HepG2 (cell line): ENCODE results near the gene S100A7.

Experiments used
- ARNT ChIP-seq: fragments of 450-650 bp; IDR thresholded peaks from 2 replicates; pipeline ENCODE4 v1.6.1; 2017
- CSRNP1 ChIP-seq: sonication (generic); formaldehyde crosslinking; IDR thresholded peaks from 2 replicates; pipeline ENCODE4 v1.8.1; 2023; ENCODE audit warnings: mild to moderate bottlenecking, missing genetic modification reagents
- CTCF ChIP-seq: sonication (generic); formaldehyde crosslinking; IDR thresholded peaks from 2 replicates; pipeline ENCODE4 v1.5.0; 2020; ENCODE audit warnings: mild to moderate bottlenecking, missing genetic modification reagents, moderate library complexity
- EZH2 ChIP-seq: conservative IDR thresholded peaks from 2 replicates; pipeline ENCODE4 v1.6.1; 2012; ENCODE audit warnings: mild to moderate bottlenecking, low read depth, low read length, moderate library complexity
- HMG20A ChIP-seq: IDR thresholded peaks from 2 replicates; pipeline ENCODE4 v1.6.1; 2016; ENCODE audit warnings: borderline replicate concordance
- KLF16 ChIP-seq, 2 experiments: sonication (generic) in 1 of 2; formaldehyde crosslinking in 1 of 2; IDR thresholded peaks; 2 replicates each; pipeline versions ENCODE4 v1.6.1 to v1.8.0; 2016 to 2023; ENCODE audit warnings: missing genetic modification reagents in 2 of 2, missing compliant biosample characterization in 1 of 2
- NR2F6 ChIP-seq, 2 experiments: IDR thresholded peaks; 2 replicates each; pipeline ENCODE4 v1.6.1; 2016; ENCODE audit warnings: antibody characterized with exemption in 1 of 2, mild to moderate bottlenecking in 1 of 2
- RXRA ChIP-seq: sonication (generic); formaldehyde crosslinking; IDR thresholded peaks from 2 replicates; pipeline ENCODE4 v1.5.1; 2020; ENCODE audit warnings: missing genetic modification reagents
- TIGD3 ChIP-seq: sonication (generic); formaldehyde crosslinking; IDR thresholded peaks from 2 replicates; pipeline ENCODE4 v1.5.1; 2020; ENCODE audit warnings: mild to moderate bottlenecking, missing genetic modification reagents, borderline replicate concordance
- ZFYVE20 ChIP-seq: sonication (generic); formaldehyde crosslinking; IDR thresholded peaks from 2 replicates; pipeline ENCODE4 v1.8.0; 2023; ENCODE audit warnings: low read depth, mild to moderate bottlenecking, moderate library complexity, missing genetic modification reagents, borderline replicate concordance
- ZNF121 ChIP-seq: sonication (generic); formaldehyde crosslinking; IDR thresholded peaks from 2 replicates; pipeline ENCODE4 v1.5.0; 2020; ENCODE audit warnings: mild to moderate bottlenecking, missing genetic modification reagents
- TF ChIP-seq, protein P1 (sequence below): IDR thresholded peaks from 2 replicates; pipeline ENCODE4 v1.6.1; 2016; ENCODE audit warnings: missing compliant biosample characterization, missing genetic modification reagents, borderline replicate concordance

GRCh38 chr1:153474347-153474746 lies 13.9 kb upstream of the S100A7 start:
- TF ChIP-seq ZFYVE20 (no peak), CTCF (CRISPR knock-in tag) (no peak), ARNT (no peak), TIGD3 (CRISPR knock-in tag) (no peak), KLF16 (CRISPR knock-in tag; IDR thresholded peaks at IDR 0.05) (no peak), ZNF121 (CRISPR knock-in tag) (no peak), HMG20A (CRISPR knock-in tag) (no peak), NR2F6 (IDR thresholded peaks at IDR 0.05) (no peak), NR2F6 (CRISPR knock-in tag; IDR thresholded peaks at IDR 0.05) (no peak), CSRNP1 (CRISPR knock-in tag) (no peak), RXRA (CRISPR knock-in tag) (no peak), EZH2 (no peak)
- TF ChIP-seq, protein P1, sequence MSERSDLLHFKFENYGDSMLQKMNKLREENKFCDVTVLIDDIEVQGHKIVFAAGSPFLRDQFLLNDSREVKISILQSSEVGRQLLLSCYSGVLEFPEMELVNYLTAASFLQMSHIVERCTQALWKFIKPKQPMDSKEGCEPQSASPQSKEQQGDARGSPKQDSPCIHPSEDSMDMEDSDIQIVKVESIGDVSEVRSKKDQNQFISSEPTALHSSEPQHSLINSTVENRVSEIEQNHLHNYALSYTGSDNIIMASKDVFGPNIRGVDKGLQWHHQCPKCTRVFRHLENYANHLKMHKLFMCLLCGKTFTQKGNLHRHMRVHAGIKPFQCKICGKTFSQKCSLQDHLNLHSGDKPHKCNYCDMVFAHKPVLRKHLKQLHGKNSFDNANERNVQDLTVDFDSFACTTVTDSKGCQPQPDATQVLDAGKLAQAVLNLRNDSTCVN (CRISPR knock-in tag): no peak
